ENCODE results near the gene MBD2. TPM values are rescaled to one million over a fixed set of nuclear protein-coding genes. Genes with fewer than 3 reads are reported as not detected.

MBD2 gene
- total and polyA plus RNA-seq, 2 of the 8 experiments (the other 6 are each of a cell fraction or from before 2014, with no cell fraction given) = 36.2 to 52.7 TPM

DNA sequence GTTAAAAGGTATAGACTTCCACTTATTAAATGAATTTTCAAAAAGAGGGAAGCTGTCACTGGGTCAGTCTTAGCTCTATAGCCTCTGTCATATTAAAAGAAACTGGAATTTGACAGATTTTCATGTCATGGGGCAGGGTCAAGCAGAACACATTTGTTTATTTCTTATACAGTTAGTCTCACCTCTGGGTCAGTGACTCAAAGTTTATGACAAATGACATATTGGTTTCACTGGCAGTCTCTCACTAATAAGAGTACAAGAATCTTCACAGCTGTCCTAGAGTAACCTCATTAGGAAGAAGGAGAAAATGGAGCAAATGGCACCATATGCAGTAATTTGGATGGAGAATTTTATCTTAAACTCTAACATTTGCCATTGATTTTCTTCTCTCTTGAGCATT is 63.2 kb downstream of the MBD2 start (continued):
- no peak for TF ChIP-seq MAFK (IDR thresholded peaks at IDR 0.05; ENCODE audit: low read depth, low read length)
- TF ChIP-seq, protein P1, sequence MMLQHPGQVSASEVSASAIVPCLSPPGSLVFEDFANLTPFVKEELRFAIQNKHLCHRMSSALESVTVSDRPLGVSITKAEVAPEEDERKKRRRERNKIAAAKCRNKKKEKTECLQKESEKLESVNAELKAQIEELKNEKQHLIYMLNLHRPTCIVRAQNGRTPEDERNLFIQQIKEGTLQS (IDR thresholded peaks at IDR 0.05; ENCODE audit: insufficient read depth, low read depth, low read length) = no peak
- no peak for TF ChIP-seq CEBPB (IDR thresholded peaks at IDR 0.05; ENCODE audit: low read depth, low read length)
- TF ChIP-seq EZH2 (IDR thresholded peaks at IDR 0.05; ENCODE audit: low read depth, low read length, severe bottlenecking) = no peak

Data from H1 (cell line).